Limb (tissue), 2 donors: ENCODE data around the gene HCN4.

Experiments
- DNase-seq, 2 donors: peaks; one replicate each; pipeline ENCODE4 v3.0.0-alpha.2; 2016; ENCODE audit errors: extremely low spot score in 2 of 2

HCN4 gene

GRCh38 chr15:73380661-73381060, 11.9 kb upstream of the HCN4 start:
- DNase-seq: no peak

DNA sequence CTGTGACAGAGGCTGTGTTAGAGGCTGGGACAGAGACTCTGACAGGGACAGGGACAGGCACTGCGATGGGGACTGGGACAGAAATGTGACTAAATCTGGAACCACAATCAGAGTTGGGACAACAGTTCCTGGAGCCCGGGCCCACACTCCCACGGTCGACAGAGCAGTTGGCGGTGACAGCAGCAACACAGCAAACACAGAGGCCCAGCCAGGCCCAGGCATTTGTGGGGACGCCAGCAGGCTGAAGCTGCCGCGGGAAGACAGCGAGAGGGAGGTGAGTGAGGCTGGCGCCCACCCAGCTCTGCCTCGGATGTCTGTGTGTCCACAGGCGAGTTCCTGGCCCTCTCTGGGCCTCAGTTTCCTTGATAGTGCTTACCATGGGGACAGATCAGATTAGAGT, 9.3 kb upstream of the HCN4 start:
- no peak for DNase-seq

DNA sequence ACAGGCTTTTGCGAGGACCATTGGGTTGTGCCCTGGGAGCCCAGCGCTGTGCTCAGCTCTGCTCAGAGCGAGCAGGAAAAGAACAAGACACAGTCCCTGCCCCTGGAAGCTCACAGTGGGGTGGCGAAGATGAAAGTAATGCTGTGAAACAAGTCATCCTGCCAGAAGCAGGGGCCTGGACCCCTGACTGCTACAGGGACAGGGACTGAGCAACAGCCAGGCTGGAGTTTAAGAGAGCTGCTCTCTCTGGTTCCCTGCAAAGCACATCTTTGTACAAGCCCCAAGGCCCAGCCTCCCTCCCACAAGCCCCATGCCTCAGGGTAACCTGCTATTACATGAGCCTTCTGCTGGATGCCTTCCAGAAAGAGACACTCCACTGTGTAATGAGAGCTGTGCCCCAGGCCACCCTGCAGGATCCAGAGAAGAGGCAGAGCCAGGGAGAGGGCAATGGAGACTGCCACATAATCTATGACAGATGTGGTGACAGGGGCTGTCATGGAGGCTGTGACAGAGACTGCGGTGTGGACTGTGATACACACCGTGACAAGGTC, 7.1 kb upstream of the HCN4 start:
- DNase-seq: no peak

GRCh38 chr15:73375012-73375411, 6.3 kb upstream of the HCN4 start:
- no peak for DNase-seq

DNA sequence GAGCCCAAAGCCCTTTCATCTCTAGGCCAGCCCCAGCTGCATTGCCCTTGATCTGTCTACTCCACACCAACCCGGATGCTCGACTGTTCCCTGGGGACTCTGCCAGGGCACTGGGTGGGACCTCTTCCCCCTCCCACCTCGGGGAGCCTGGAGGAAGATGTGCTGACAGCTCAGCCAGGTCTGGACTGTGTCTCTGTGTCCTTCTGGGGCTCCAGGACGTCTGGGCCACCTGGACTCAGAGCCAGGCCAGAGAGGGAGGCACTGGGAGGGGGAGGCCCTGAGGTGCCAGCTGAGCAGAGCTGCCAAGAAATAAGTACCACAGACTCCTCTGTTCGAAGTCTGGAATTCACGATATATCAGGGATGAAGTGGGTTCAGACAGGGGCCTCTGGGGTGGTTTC, 5.8 kb upstream of the HCN4 start:
- DNase-seq: no peak

GRCh38 chr15:73373221-73373620, 4.5 kb upstream of the HCN4 start:
- no peak for DNase-seq

DNA sequence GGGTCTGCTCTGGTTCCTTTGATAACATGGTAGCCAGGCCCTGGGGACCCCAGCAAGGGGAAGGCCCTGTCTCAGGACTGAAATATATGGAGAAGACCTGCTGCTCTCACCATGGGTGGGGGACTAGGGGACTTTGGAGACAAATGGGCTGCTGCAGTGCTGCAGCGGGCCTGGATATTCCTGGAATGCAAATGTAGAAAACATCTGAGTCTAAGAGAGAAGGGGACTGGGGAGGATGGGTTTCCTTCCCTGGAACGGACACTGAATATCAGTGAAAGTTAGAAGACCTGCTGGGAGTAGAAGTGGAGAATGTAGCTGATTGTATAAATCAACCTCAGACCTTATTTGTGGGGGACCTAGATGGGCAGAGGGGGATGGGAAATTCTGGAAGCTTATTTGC, 3.1 kb upstream of the HCN4 start:
- DNase-seq: no peak

DNA sequence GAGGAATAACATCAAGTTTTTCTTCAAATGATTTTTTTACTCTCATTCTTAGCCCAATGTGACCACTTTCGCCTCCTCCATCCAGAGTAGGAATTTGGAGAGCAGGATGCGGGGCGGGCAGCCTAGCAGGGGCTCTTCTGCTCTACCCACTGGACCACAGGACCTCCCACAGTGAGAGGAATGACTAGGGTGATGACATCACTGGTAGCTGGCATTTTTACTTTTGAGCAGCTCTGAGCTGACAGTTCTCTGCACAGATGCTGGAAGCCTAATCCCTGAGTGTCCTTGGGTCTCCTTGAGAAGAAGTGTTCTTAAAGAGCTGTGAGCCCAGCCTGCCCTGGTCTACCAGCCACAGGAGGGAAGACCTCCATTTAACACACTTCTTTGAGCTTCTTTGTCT, 1.4 kb upstream of the HCN4 start:
- DNase-seq: no peak

DNA sequence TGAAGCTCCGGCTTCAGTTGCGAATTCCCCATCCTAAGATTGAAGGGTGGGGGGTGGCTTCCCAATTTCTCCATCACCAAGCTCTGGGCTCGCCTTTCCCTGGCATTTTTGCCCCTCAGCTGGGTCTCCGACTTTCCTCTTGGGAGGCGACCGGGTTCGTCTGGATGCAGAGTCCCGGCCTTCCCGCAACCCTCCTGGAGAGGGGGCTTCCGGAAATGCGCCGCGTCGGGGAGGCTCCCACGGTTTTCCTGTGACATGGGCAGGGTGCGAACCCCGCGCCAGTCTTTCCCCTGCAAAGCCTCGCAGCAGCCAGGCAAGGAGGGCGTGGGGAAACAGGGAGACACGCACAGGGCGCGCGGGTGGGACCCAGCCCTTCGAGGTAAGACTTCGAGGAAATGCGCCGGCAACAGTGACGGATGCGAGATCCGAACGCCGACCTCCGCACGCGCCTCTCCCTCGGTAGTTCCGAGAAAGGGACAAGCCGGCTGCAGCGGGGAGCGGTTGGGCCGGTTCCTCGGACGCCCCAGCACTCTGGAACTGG, 466 bp upstream of the HCN4 start:
- DNase-seq: peak in 1 of 2 donors; percentile 41

DNA sequence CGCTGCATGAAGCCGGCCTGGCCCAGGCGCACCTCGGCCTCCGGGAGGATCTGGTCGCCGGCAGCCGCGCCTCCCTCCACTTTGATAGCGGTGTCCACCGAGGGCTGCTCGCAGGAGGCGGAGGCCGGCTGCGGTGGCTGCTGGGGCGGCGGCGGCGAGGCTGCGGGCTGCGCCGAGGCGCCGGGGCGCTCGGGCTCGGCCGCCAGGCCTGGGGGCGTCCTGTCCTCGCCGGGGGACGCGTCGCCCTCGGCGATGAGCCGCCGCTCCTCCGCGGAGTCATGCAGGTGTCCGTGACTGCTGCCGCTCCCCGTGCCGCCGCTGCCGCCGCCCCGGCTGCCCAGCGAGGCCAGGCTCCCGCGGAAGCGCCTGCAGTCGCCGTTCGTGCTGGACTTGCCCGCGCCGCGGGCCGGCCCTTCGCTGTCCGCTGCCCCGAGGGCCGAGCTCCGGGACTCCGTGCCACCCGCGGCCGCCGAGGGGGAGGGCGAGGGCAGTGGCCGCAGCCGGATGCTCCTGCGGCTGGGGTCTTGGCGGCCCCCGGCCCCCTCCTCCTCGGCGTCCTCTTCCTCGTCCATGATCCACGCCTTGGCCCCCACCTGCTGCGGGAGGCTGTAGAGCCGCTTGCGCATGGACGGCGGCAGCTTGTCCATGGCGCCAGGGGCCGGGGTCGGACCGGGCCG, 996 bp downstream of the HCN4 start:
- peak in 1 of 2 donors; percentile 42 for DNase-seq

GRCh38 chr15:73366766-73367623, 1.8 kb downstream of the HCN4 start:
- DNase-seq: no peak

GRCh38 chr15:73364070-73364469, 4.7 kb downstream of the HCN4 start:
- DNase-seq: no peak

- no peak for DNase-seq
These were observed 5.9 kb downstream of the HCN4 start for GRCh38 chr15:73362900-73363299.

DNA sequence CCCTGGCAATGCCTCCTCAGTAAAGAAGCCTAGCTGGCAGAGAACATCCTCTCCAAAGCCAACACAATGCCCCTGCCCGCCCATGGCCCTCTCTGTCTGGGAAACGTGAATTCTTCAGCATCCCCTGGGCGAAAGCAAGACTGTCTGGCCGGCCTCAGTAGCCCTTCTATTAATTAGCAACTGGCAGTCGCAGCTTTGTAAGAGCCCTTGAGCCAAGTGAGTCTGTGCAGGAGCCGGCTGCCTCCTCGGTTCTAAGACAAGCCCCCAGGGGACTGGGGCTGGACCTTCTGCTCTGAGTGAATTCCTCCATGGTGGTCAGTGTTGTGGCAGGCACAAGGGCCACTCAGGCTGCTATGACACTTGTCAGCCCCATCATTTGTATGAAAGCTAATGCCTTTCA, 7.4 kb downstream of the HCN4 start:
- DNase-seq: no peak

GRCh38 chr15:73359651-73360050, 9.1 kb downstream of the HCN4 start:
- DNase-seq: no peak

DNA sequence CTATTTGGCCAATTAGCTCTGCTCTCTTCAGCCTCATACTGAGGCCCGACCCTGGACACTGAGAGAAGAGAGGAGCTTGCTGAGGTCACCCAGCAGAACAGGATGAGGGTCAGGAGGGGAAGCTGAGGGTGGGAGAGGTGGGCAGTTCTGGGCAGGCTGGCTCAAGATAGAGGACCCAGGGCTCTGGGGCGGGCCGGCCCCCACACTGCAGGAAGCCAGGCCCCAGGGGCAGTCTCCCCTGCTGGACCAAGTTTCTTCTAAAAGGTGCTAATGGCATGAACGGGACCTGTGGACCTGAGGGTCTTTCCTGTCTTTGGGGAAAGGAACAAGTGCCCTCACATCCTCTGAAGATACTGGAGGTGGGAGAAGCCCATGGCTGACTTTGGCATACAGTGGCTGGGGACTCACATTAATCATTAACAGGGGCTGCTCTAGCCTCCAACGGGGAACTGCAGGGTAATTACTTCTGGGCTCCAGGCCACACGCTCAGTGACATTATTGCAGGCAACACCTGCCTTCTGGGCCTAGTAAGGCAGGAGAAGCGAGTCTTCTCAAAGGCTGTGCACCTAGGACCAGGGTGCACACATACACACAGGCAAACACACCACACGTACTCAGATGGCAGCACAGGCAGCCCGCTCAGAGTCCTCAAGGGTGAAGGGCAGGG, 10.6 kb downstream of the HCN4 start:
- no peak for DNase-seq

DNA sequence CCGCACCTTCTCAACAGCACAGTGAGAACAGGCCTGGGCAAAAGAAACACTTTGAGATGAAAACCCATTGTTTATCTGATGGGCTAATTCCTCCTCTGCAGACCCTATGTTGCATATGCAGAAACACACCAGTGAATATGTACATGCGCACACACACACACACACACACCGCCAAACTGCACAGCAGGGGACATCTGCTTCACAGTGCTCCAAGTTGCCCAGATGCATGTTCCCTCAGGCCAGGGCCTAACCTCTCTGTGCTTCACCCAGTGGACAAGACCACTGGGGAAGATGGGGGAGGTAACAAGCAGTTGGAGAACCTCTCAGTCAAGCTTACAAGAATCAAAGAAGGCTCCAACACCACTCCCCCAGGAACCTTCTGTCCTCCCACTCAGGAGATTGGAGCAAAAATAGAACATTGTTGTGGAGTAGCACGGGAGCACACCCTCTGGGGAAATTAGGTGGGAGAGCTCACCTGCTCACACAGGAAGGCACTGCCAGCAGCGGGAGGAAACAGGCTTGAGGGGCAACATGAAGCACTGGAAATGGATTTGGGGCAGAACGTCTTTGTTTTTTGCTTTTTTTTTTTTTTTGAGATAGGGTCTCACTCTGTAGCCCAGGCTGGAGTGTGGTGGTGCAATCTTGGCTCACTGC, 13.0 kb downstream of the HCN4 start:
- no peak for DNase-seq

DNA sequence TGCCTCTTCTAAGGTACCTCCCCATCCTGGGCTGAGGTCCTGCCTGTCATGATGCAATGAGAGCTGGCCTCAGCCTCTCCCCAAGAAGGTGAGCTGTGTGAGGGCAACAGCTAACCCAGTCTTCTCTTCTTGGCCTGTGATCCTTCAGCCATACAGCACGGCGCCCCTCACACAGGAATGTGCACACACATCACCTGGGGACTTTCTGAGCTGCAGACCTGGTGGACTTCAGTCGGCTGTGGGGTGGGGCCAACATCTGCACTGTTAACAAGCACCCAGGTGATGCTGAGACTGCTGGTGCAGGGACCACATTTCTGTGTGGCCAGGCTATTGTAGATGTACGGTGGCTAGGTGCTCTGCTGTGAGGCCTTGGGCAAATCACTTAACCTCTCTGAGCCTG, 14.5 kb downstream of the HCN4 start:
- no peak for DNase-seq

- no peak for DNase-seq
These were observed 15.0 kb downstream of the HCN4 start for GRCh38 chr15:73353734-73354133.

- DNase-seq: no peak
These were observed 16.7 kb downstream of the HCN4 start for GRCh38 chr15:73352082-73352481.

DNA sequence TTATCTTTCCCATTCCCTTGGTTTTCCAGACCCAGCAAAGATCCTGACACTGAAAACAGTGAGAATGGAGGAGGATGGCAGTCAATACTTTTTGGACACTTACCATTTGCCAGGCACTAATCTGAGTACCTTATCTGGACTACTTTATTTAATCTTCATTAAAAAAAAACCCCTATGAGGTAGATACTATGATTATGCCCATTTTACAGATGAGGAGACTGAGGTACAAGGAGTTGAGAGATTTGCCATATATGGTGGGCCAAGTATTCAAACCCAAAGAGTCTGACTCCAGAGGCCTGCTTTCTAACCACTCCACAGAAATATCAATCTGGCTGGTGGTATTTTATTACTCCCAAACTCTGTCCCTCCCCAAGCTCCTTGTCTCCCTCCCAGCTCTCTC, 19.6 kb downstream of the HCN4 start:
- DNase-seq: no peak
